Fibroblast of gingiva (primary cell): ENCODE data around the gene ABHD15.

Experiments
- DNase-seq: peaks from one replicate; pipeline ENCODE4 v3.0.0-alpha.2; 2011; ENCODE audit warnings: low read depth

ABHD15 gene

GRCh38 chr17:29594519-29595090 lies 27.8 kb upstream of the ABHD15 start:
- DNase-seq: no peak

GRCh38 chr17:29593591-29594518 lies 27.0 kb upstream of the ABHD15 start:
- no peak for DNase-seq

GRCh38 chr17:29592850-29593551 lies 26.2 kb upstream of the ABHD15 start, which contains the start of gene ANKRD13B:
ANKRD13B (plus strand) TSS chr17:29593132; CDS start chr17:29593622, 490 bp downstream.
- DNase-seq: no peak

- DNase-seq: peak; percentile 61
Observed at GRCh38 chr17:29591737-29592608, 25.1 kb upstream of the ABHD15 start.

GRCh38 chr17:29591146-29591736 lies 24.4 kb upstream of the ABHD15 start:
- DNase-seq: no peak

GRCh38 chr17:29590411-29591145 lies 23.7 kb upstream of the ABHD15 start:
- peak; percentile 42 for DNase-seq

GRCh38 chr17:29589524-29590410 lies 22.9 kb upstream of the ABHD15 start, which contains the start of gene GIT1:
GIT1 (minus strand) TSS chr17:29589648; CDS start chr17:29589378, 270 bp downstream.
- DNase-seq: peak; percentile 83

GRCh38 chr17:29588562-29589411 lies 21.9 kb upstream of the ABHD15 start:
- DNase-seq: no peak

GRCh38 chr17:29588017-29588561 lies 21.3 kb upstream of the ABHD15 start:
- DNase-seq: no peak

GRCh38 chr17:29587591-29587990 lies 20.8 kb upstream of the ABHD15 start:
- no peak for DNase-seq

- no peak for DNase-seq
Observed at GRCh38 chr17:29586676-29587469, 20.0 kb upstream of the ABHD15 start.

- DNase-seq: no peak
Observed at GRCh38 chr17:29585080-29585751, 18.4 kb upstream of the ABHD15 start.

GRCh38 chr17:29584452-29585079 lies 17.7 kb upstream of the ABHD15 start:
- no peak for DNase-seq

GRCh38 chr17:29583324-29584248 lies 16.7 kb upstream of the ABHD15 start:
- no peak for DNase-seq

- DNase-seq: no peak
Observed at GRCh38 chr17:29582772-29583171, 15.9 kb upstream of the ABHD15 start.
